ENCODE measurements around the gene FGF18.
"Not testable (repeated sequence)": the region's sequence is repeated elsewhere in the genome, so short reads cannot be mapped to it uniquely, and the experiment has no call there.

Gene FGF18, protein sequence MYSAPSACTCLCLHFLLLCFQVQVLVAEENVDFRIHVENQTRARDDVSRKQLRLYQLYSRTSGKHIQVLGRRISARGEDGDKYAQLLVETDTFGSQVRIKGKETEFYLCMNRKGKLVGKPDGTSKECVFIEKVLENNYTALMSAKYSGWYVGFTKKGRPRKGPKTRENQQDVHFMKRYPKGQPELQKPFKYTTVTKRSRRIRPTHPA

DNA sequence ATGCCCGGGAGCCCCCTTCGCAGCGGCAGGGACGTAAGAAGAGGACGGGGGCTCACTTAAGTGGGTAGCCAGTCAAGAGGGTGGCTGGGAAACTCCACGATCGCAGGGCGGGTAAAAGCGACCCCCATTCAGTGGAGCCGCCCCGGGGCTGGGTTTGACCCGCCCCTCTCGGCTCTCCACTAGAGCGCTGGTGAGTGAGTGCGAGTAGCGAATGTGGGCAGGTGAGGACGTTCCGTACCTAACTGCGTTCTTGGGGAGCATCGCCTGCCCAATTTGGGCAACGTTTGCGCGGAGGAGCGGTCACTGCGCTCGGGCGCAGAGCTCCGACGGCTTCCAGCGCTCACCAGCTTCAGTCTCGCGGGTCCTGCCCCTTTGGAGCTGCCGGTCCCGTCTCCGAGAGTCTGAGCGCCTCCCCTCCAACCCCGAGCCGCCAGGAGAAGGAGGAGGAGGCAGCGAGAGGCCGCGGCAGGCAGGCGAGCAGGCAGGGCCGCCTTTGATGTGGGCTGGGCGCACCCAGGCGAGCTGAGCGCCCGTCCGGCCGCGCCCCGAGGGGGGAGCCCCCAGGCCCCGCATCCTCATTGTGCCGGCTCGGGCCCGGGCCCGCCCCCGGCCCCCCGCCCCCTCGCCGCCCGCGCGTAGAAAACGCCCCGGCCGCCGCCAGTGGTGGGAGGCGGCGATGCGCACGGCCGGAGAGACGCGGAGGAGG is at the start of gene FGF18:
TSS of gene FGF18 (plus strand) at position 666 of the 706 bp plus-strand sequence. CDS start 553 bp downstream, outside the sequence.
- TF ChIP-seq, protein P1, sequence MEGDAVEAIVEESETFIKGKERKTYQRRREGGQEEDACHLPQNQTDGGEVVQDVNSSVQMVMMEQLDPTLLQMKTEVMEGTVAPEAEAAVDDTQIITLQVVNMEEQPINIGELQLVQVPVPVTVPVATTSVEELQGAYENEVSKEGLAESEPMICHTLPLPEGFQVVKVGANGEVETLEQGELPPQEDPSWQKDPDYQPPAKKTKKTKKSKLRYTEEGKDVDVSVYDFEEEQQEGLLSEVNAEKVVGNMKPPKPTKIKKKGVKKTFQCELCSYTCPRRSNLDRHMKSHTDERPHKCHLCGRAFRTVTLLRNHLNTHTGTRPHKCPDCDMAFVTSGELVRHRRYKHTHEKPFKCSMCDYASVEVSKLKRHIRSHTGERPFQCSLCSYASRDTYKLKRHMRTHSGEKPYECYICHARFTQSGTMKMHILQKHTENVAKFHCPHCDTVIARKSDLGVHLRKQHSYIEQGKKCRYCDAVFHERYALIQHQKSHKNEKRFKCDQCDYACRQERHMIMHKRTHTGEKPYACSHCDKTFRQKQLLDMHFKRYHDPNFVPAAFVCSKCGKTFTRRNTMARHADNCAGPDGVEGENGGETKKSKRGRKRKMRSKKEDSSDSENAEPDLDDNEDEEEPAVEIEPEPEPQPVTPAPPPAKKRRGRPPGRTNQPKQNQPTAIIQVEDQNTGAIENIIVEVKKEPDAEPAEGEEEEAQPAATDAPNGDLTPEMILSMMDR (IDR thresholded peaks at IDR 0.05; ENCODE audit: low read depth, low read length) = no peak
- H3K4me3 ChIP-seq (ENCODE audit: low read depth, low read length) = peak within 1 kb of the TSS; percentile 50

DNA sequence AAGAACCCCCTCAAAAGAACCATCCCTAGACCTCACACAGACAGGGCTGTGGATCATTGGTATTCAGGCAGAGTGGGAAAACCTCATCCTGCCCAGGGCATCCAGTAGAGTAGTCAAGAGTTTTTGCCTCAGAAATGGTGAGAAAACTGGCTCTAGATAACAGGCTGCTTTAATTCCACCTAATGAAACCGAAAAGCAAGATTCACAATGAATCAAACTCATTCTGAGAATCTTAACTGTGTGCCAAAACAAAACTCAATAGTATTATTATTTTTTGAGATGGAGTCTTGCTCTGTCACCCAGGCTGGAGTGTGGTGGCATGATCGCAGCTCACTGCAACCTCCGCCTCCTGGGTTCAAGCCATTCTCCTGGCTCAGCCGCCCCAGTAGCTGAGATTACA is 49.5 kb upstream of the FGF18 start:
- H3K4me3 ChIP-seq (ENCODE audit: low read depth, low read length) = no peak overlapping the region
- TF ChIP-seq, protein P1 (IDR thresholded peaks at IDR 0.05; ENCODE audit: low read depth, low read length) = no peak

DNA sequence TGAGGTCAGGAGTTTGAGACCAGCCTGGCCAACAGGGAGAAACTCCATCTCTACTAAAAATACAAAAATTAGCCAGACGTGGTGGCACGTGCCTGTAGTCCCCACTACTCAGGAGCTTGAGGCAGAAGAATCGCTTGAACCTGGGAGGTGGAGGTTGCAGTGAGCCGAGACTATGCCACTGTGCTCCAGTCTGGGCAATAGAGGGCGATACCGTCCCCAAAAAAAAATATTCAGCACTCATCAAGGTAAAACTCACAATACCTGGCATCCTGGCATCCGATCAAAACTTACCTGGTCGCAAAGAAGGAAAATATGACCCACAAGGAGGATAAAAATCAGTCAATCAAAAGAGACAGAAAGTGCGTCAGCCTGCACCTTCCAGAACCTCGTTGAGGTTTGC is 48.6 kb upstream of the FGF18 start:
- not testable (repeated sequence) for H3K4me3 ChIP-seq (ENCODE audit: low read depth, low read length)

DNA sequence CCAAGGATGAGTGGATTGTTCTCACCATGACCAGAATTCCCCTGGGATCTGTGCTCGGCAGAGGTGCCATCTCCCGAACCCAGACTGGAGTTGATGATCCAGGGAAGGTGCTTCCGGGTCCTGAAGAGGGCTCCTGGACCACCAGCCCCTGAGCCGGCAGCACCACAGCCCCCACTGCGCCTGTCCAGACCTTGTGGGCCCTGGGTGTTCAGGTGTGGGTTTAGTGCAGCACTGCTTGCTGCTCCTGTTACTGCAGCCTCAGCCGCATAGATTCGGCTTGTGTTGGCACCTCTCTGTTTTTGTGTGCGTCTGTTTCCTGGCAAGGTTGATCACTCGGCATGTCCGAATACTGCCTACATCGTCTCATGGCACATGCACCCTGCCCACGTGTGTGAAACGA is 48.1 kb upstream of the FGF18 start:
- H3K4me3 ChIP-seq (ENCODE audit: low read depth, low read length) = no peak overlapping the region
- TF ChIP-seq, protein P1 (IDR thresholded peaks at IDR 0.05; ENCODE audit: low read depth, low read length) = no peak

DNA sequence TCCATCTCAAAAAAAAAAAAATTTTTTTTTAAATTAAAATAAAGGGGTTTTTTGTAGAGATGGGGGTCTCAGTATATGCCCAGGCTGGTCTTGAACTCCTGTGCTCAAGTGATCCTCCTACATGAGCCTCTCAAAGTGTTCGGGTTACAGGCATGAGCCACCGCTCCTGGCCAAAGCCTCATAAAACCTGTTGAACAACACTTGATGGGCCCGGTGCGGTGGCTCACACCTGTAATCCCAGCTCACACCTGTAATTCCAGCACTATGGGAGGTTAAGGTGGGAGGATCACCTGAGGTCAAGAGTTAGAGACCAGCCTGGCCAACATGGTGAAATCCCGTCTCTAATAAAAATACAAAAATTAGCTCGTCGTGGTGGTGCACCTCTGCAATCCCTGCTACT is 39.5 kb upstream of the FGF18 start:
- no peak overlapping the region for H3K4me3 ChIP-seq (ENCODE audit: low read depth, low read length)
- TF ChIP-seq, protein P1 (IDR thresholded peaks at IDR 0.05; ENCODE audit: low read depth, low read length) = no peak

DNA sequence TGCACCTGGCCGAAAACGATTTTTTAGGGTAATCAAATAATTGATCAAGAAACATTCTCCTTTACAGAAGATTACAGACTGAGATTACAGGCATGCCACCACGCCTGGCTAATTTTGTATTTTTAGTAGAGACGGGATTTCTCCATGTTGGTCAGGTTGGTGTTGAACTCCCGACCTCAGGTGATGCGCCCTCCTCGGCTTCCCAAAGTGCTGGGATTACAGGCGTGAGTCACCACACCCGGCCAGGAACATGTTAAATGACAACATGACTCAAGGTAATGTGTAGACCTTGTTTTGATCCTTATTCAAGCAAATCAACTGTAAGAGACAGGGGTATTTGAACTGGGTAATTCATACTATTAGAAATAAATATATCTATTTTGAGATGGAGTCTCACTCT is 35.0 kb upstream of the FGF18 start:
- not testable (repeated sequence) for H3K4me3 ChIP-seq (ENCODE audit: low read depth, low read length)

DNA sequence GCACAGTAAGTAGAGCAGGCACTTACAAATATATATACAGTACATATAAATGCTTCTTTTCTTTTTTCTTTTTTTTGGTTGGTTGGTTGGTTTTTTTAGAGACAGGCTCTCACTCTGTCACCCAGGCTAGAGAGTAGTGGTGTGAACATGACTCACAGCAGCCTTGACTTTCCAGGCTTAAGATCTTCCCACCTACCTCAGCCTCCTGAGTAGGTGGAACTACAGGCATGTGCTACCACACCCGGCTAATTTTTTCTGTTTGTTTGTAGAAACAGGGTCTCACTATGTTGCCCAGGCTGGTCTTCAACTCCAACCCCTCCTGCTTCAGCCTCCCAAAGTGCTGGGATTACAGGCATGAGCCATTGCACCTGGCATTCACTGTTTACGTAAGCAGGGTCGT is 34.4 kb upstream of the FGF18 start:
- not testable (repeated sequence) for H3K4me3 ChIP-seq (ENCODE audit: low read depth, low read length)

DNA sequence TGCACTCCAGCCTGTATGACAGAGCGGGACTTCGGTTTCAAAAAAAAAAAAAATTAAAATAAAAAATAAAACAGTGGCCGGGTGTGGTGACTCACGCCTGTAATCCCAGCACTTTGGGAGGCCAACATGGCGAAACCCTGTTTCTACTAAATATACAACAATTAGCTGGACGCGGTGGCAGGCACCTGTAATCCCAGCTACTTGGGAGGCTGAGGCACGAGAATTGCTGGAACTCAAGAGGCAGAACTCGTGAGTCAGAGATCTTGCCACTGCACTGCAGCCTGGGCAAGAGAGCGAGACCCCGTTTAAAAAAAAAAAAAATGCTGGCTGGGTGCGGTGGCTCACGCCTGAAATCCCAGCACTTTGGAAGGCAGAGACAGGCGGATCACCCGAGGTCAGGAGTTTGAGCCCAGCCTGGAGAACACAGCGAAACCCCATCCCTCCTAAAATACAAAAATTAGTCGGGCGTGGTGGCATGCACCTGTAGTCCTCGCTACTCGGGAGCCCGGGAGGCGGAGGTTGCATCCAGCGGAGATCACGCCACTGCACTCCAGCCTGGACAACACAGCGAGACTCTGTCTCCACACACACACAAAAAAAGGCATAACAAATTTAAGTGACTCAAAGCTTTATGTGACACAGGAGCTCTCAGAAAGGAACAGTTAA is 33.3 kb upstream of the FGF18 start:
- TF ChIP-seq, protein P1 (IDR thresholded peaks at IDR 0.05; ENCODE audit: low read depth, low read length) = no peak
- no peak overlapping the region; the same call in 1 of the 2 replicates for H3K4me3 ChIP-seq (ENCODE audit: low read depth, low read length)
